ENCODE results near the gene SGSH.
A peak's percentile ranks its signal among the peaks of the same experiment; 100 is the strongest.

SGSH gene

DNA sequence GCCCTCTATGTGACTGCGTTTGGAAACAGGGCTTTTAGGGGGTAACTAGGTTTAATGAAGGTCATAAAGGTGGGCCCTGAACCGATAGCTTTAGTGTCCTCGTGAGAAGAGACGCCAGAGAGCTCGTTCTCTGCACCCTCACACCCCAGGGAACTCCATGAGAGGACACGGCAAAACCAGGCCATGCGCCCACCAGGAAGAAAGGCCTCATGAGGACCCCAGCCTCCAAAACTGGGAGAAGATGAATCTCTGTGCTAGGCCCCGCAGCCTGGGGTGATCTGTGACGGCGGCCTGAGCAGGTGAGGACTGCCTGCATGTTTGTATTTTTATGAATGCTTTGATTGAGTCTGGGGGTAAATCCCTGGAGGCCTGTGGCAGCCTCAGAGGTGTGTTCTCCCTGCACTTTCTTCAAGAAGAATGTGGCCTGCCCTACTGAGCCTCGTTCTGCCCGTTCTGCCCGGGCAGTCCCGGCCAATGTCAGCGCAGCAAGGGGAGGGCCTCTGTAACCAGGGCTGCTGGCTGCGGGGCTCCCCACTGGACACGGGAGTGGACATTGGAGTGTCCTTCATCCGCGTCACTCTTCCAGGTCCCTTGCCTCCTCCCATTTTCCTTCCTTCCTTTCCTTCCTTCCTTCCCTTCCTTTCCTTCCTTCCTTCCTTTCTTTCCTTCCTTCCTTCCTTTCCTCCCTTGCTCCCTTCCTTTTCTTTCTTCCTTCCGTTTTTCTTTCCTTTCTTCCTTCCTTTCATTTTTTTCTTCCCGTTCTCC is 33.7 kb upstream of the SGSH start:
- in situ Hi-C loops (cut with MboI; ENCODE audit: low pct_unique_long_range_greater_than_20kb, low sequenced_read_pairs, unreplicated experiment): no loop called here
- no peak for DNase-seq (ENCODE audit: low spot score)
- TF ChIP-seq, protein P1, sequence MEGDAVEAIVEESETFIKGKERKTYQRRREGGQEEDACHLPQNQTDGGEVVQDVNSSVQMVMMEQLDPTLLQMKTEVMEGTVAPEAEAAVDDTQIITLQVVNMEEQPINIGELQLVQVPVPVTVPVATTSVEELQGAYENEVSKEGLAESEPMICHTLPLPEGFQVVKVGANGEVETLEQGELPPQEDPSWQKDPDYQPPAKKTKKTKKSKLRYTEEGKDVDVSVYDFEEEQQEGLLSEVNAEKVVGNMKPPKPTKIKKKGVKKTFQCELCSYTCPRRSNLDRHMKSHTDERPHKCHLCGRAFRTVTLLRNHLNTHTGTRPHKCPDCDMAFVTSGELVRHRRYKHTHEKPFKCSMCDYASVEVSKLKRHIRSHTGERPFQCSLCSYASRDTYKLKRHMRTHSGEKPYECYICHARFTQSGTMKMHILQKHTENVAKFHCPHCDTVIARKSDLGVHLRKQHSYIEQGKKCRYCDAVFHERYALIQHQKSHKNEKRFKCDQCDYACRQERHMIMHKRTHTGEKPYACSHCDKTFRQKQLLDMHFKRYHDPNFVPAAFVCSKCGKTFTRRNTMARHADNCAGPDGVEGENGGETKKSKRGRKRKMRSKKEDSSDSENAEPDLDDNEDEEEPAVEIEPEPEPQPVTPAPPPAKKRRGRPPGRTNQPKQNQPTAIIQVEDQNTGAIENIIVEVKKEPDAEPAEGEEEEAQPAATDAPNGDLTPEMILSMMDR (IDR thresholded peaks at IDR 0.05; ENCODE audit: extremely low read depth, insufficient read depth, missing control alignments): no peak

DNA sequence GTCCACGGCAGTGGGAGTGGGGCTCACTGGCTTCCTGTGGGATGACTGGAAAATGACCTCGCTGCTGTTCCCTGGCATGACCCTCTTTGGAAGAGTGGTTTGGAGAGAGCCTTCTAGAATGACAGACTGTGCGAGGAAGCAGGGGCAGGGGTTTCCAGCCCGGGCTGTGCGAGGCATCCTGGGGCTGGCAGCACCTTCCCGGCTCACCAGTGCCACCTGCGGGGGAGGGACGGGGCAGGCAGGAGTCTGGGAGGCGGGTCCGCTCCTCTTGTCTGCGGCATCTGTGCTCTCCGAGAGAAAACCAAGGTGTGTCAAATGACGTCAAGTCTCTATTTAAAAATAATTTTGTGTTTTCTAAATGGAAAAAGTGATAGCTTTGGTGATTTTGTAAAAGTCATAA is 32.7 kb upstream of the SGSH start:
- TF ChIP-seq, protein P1 (IDR thresholded peaks at IDR 0.05; ENCODE audit: extremely low read depth, insufficient read depth, missing control alignments): peak; percentile 46
- peak; percentile 80 for DNase-seq (ENCODE audit: low spot score)
- in situ Hi-C loops (cut with MboI; ENCODE audit: low pct_unique_long_range_greater_than_20kb, low sequenced_read_pairs, unreplicated experiment): no loop called here

DNA sequence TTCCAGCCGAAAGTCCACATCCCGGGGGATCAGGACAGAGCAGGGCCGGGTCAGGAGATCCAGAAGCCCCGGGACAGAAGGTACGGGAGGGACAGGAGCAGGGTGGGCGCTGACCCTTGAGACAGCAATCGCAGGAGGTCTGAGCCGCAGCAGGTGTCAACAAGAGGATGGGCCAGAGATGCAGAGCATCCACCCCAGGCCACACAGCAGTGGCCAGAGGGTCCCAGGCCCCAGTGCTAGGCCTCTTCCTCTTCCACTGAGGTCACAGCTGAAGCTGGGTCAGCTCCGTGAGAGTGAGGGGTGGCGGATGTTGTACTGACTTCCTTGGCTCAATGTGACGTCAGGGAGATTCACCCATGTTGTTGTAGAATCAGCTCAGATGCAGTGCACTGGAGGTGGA is 31.8 kb upstream of the SGSH start:
- TF ChIP-seq, protein P1 (IDR thresholded peaks at IDR 0.05; ENCODE audit: extremely low read depth, insufficient read depth, missing control alignments): no peak
- no peak for DNase-seq (ENCODE audit: low spot score)
- in situ Hi-C loops (cut with MboI; ENCODE audit: low pct_unique_long_range_greater_than_20kb, low sequenced_read_pairs, unreplicated experiment): no loop called here

DNA sequence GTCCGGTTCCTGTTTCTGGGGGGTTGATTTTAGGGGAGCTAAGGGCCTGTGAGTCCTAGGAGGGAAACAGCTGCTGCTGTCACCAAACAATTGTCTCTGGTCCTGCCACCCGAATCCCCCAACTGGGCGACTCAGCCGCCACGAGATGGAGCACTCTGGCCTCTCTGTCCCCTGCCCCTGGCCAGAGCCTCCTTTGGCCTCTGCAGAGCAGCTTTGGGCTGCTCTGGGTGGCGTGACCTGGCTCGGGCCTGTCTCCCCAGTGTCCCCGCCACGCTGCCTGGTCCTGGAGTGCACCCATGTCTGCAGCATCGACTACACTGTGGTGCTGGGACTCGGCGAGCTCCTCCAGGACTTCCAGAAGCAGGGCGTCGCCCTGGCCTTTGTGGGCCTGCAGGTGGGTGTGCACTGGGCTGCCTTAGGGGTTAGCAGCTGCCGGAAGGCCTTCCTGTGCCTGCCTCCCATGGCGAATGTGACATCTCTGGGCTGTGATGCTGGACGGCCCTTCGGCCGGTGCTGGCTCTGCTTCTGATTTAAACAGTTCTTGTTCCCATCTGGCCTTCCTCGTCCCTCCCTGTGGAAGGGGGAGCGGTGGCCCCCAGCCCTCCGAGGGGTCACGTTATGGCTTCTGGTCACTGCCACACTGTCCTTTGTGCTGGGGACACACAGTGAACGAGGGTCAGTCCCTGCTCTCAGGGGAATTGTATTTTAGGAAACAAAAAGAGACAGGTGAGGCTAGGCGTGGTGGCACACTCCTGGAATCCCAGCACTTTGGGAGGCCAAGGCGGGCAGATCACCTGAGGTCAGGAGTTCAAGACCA is 29.0 kb upstream of the SGSH start:
- TF ChIP-seq, protein P1 (IDR thresholded peaks at IDR 0.05; ENCODE audit: extremely low read depth, insufficient read depth, missing control alignments): no peak
- no peak for DNase-seq (ENCODE audit: low spot score)
- in situ Hi-C loops (cut with MboI; ENCODE audit: low pct_unique_long_range_greater_than_20kb, low sequenced_read_pairs, unreplicated experiment): no loop called here

DNA sequence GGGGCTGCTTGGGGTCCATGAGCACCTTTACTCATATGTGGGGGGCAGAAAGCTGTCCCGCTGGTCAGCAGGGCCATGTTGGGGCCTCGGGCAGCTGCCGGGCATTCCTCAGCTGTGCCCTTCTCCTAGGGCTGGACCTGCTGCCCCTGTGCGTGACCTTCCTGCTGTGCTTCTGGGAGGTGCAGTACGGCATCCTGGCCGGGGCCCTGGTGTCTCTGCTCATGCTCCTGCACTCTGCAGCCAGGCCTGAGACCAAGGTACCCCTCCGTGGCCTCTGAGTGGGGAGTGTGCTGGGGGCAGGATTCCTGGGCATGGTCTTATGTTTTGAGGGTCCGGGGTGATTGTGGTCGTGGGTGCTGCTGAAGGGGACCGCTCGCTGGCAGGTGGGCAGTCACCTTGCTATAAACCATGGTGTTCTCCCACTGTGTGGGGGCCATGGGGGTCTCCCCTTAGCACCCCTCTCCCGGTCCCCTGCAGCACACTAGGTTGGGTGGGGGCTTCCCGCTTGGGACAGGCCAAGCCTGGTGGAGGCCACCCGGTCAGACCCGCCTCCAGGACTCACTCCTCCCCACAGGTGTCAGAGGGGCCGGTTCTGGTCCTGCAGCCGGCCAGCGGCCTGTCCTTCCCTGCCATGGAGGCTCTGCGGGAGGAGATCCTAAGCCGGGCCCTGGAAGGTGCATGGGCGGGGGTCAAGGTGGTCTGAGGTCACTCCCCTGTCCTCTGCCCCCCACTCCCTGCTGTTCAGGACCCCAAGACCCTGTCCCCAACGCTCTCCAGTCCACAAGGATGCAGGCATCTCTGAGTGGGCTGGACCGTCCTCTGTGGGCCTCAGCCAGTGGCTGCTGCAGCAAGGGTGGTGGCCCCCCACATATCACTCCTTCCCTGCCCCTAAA is 28.1 kb upstream of the SGSH start:
- TF ChIP-seq, protein P1 (IDR thresholded peaks at IDR 0.05; ENCODE audit: extremely low read depth, insufficient read depth, missing control alignments): no peak
- in situ Hi-C loops (cut with MboI; ENCODE audit: low pct_unique_long_range_greater_than_20kb, low sequenced_read_pairs, unreplicated experiment): no loop called here
- no peak for DNase-seq (ENCODE audit: low spot score)

DNA sequence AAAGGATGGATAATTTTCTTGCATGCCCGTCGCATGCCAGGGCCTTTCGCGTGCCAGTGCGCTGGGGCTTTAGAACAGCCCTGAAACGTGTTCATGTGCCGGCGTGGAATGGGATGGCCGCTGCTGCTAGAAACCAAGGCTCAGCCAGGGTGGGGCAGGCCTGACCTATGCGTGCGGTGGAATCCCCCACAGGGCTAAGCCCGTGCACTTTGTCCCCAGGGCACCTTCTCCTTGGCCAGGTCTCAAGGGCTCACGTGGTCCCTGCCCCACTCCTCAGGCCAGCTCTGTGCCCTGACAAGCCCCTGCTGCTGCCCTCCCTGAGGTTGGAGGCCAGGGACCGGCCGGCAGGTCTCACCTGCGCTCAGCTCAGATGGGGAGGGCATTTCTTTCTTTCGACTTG is 27.4 kb upstream of the SGSH start:
- TF ChIP-seq, protein P1 (IDR thresholded peaks at IDR 0.05; ENCODE audit: extremely low read depth, insufficient read depth, missing control alignments): no peak
- in situ Hi-C loops (cut with MboI; ENCODE audit: low pct_unique_long_range_greater_than_20kb, low sequenced_read_pairs, unreplicated experiment): no loop called here
- no peak for DNase-seq (ENCODE audit: low spot score)
